PC-3 (cell line): ENCODE data around the gene ERCC2.
"Not testable (repeated sequence)": the region's sequence is repeated elsewhere in the genome, so short reads cannot be mapped to it uniquely, and the experiment has no call there.

ENCODE experiments used
- EZH2 ChIP-seq: fragments of 300-600 bp; sonication (generic); IDR thresholded peaks from one replicate; pipeline ENCODE4 v1.6.1; 2017; ENCODE audit warnings: antibody characterized with exemption, mild to moderate bottlenecking, low read length; ENCODE audit not compliant: unreplicated experiment
- TF ChIP-seq, protein P1 (sequence below): fragments of 300-600 bp; sonication (generic); conservative IDR thresholded peaks from 2 replicates; pipeline ENCODE4 v1.5.1; 2017; ENCODE audit warnings: antibody characterized with exemption, low read depth, mild to moderate bottlenecking, low read length

DNA sequence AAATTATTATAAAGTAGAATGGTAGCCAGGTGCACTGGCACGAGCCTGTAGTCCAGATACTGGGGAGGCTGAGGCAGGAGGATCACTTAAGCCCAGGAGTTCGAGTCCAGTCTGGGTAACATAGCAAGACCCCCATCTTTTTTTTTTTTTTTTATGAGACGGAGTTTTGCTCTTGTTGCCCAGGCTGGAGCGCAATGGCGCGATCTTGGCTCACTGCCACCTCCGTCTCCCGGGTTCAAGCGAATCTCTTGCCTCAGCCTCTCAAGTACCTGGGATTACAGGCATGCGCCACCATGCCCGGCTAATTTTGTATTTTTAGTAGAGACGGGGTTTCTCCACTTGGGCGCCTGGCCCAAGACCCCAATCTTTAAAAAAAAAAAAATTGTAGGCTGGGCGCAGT is 58.1 kb downstream of the ERCC2 start:
- TF ChIP-seq, protein P1, sequence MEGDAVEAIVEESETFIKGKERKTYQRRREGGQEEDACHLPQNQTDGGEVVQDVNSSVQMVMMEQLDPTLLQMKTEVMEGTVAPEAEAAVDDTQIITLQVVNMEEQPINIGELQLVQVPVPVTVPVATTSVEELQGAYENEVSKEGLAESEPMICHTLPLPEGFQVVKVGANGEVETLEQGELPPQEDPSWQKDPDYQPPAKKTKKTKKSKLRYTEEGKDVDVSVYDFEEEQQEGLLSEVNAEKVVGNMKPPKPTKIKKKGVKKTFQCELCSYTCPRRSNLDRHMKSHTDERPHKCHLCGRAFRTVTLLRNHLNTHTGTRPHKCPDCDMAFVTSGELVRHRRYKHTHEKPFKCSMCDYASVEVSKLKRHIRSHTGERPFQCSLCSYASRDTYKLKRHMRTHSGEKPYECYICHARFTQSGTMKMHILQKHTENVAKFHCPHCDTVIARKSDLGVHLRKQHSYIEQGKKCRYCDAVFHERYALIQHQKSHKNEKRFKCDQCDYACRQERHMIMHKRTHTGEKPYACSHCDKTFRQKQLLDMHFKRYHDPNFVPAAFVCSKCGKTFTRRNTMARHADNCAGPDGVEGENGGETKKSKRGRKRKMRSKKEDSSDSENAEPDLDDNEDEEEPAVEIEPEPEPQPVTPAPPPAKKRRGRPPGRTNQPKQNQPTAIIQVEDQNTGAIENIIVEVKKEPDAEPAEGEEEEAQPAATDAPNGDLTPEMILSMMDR, result not testable (repeated sequence)
- TF ChIP-seq EZH2, result not testable (repeated sequence)
